Upper lobe of left lung (tissue), 6 donors: ENCODE measurements around the gene RASIP1. TPM values are rescaled to one million over a fixed set of nuclear protein-coding genes. Genes with fewer than 3 reads are reported as not detected.
"Not testable (repeated sequence)": the region's sequence is repeated elsewhere in the genome, so short reads cannot be mapped to it uniquely, and the experiment has no call there.

Experiments
- ATAC-seq, 2 donors: fragments of 200-7000 bp; cut with Tn5 transposase; one replicate each; pipeline ENCODE4 v1.9.1; 2022; ENCODE audit warnings: mild to moderate bottlenecking in 2 of 2, moderate library complexity in 2 of 2; ENCODE audit not compliant: low FRiP score in 2 of 2
- DNase-seq, 2 donors: peaks; one replicate each; pipeline ENCODE4 v3.0.0-alpha.2; 2019 to 2020
- H3K27ac ChIP-seq, 4 donors: fragments of 200-600 bp; sonication (generic); one replicate each; pipeline ENCODE4 v1.5.1; 2016 to 2019
- H3K27me3 ChIP-seq, 4 donors: fragments of 200-600 bp; sonication (generic); one replicate each; pipeline ENCODE4 v1.5.1; 2017 to 2019
- H3K36me3 ChIP-seq, 4 donors: fragments of 200-600 bp; sonication (generic); one replicate each; pipeline ENCODE4 v1.5.1; 2016 to 2019
- H3K4me1 ChIP-seq, 4 donors: fragments of 200-600 bp; sonication (generic); one replicate each; pipeline ENCODE4 v1.5.1; 2018 to 2019
- H3K4me3 ChIP-seq, 4 donors: fragments of 200-600 bp; sonication (generic); one replicate each; pipeline ENCODE4 v1.5.1; 2017 to 2019; ENCODE audit warnings: mild to moderate bottlenecking in 2 of 4, moderate library complexity in 1 of 4
- H3K9me3 ChIP-seq, 4 donors: fragments of 200-600 bp; sonication (generic); one replicate each; pipeline ENCODE4 v1.5.1; 2018 to 2019
- CTCF ChIP-seq, 6 experiments: fragments of 450-650 bp in 4 of 6; fragments of 200-600 bp in 2 of 6; sonication (generic) in 2 of 6; IDR thresholded peaks; one replicate each; pipeline ENCODE4 v1.5.1; 2016 to 2019; ENCODE audit warnings: antibody characterized with exemption in 6 of 6
- EP300 ChIP-seq, 4 donors: sonication (generic); formaldehyde crosslinking; IDR thresholded peaks; one replicate each; pipeline ENCODE4 v1.5.1; 2017; ENCODE audit warnings: antibody characterized with exemption in 4 of 4, control low read depth in 2 of 4
- POLR2A ChIP-seq, 4 donors: fragments of 450-650 bp; IDR thresholded peaks; one replicate each; pipeline ENCODE4 v1.5.1; 2016 to 2017; ENCODE audit warnings: antibody characterized with exemption in 4 of 4, mild to moderate bottlenecking in 2 of 4
- POLR2AphosphoS5 ChIP-seq, 2 donors: sonication (generic); formaldehyde crosslinking; IDR thresholded peaks; one replicate each; pipeline ENCODE4 v1.5.1; 2017; ENCODE audit warnings: antibody characterized with exemption in 2 of 2
- WGBS, 2 donors: methylation state at CpG; one replicate each; pipeline ENCODE4 v1.1.5; 2017 to 2018; 5-methylcytosine and 5-hydroxymethylcytosine counted together
- total RNA-seq, 6 donors: library from RNA; depleted of rRNA in 4 of 6; stranded (reverse); fragments of >200 nt in 4 of 6; gene quantifications; one replicate each; pipeline versions ENCODE4 v1.1.0 to v1.2.1, GENCODE V29; 2016 to 2021
- donor health status: DM: no; HTN: no; CAD: no; lungs with moderate emphysema.
- donor health status: DM: no; HTN: yes; CAD: no; lungs with severe emphysema.

Gene RASIP1
- total RNA-seq, 6 donors from 2014 or later: 14.7 to 74.4 (median 26.3) TPM

DNA sequence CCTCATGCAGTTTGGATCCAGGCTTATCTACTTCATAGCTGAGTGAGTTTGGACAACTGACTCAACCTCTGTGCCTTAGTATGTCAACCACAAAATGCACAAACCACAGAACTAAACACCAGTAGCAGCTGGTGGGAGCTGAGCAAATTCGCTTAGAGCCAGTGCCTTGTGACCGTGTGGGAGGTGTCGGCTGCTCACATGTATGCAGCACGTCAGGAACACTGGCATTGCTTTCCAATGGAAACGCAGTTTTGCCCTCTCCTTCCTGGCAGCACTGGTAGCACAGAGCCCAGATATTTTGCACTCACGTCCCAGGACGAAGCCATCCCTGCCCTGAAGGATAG is 59.3 kb downstream of the RASIP1 start:
- ATAC-seq: peak in 1 of 2 donors; percentile 43
- H3K27ac ChIP-seq: no peak overlapping the region
- no peak for DNase-seq
- no peaks in the 10 kb centered on the region for H3K36me3 ChIP-seq
- H3K27me3 ChIP-seq: no peaks in the 10 kb centered on the region
- TF ChIP-seq CTCF (IDR thresholded peaks at IDR 0.05): no peak
- TF ChIP-seq POLR2AphosphoS5 (IDR thresholded peaks at IDR 0.05): no peak
- no peak for TF ChIP-seq EP300 (IDR thresholded peaks at IDR 0.05)
- no peak for TF ChIP-seq POLR2A (IDR thresholded peaks at IDR 0.05)
- no peak overlapping the region for H3K4me3 ChIP-seq
- peaks cover 0 to 9% (median 6%) of the 10 kb centered on the region in 4 donors for H3K4me1 ChIP-seq
- H3K9me3 ChIP-seq: no peaks in the 10 kb centered on the region
- 85 to 93% methylated on average over 5 to 7 of the region's 7 CpGs for WGBS, 2 donors

GRCh38 chr19:48680436-48681126 is 59.8 kb downstream of the RASIP1 start:
- WGBS, 2 donors: 92 to 99% methylated on average over 17 to 26 of the region's 45 CpGs
- Histone ChIP-seq H3K36me3 (no peaks in the 10 kb centered on the region), H3K27ac (no peak overlapping the region), H3K27me3 (no peaks in the 10 kb centered on the region), H3K4me1 (peaks cover 2 to 12% (median 8%) of the 10 kb centered on the region in 4 donors), H3K4me3 (no peak overlapping the region), H3K9me3 (no peaks in the 10 kb centered on the region)
- ATAC-seq: no peak
- TF ChIP-seq EP300 (IDR thresholded peaks at IDR 0.05) (no peak), POLR2AphosphoS5 (IDR thresholded peaks at IDR 0.05) (no peak), CTCF (IDR thresholded peaks at IDR 0.05) (no peak), POLR2A (IDR thresholded peaks at IDR 0.05) (no peak)
- DNase-seq: peak in 1 of 2 donors; percentile 83

DNA sequence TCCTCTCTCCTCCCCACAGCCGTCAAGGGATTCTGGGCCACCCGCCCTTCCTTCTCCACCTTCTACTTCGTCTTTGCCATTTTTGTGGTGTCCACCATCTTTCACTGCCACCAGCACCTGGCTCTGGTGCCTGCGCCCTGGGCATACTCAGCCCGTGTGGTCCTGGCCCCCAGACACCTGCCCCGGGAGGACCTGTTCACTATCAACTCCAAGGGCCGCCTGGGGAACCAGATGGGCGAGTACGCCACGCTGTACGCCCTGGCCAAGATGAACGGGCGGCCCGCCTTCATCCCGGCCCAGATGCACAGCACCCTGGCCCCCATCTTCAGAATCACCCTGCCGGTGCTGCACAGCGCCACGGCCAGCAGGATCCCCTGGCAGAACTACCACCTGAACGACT is 60.4 kb downstream of the RASIP1 start:
- not testable (repeated sequence) for H3K27me3 ChIP-seq

GRCh38 chr19:48678201-48678600 is 62.2 kb downstream of the RASIP1 start:
- H3K36me3 ChIP-seq: no peaks in the 10 kb centered on the region

More for the DNA sequence above, 60.4 kb downstream of the RASIP1 start:
- ATAC-seq (peak in 1 of 2 donors; percentile 3), DNase-seq (peak in 1 of 2 donors; percentile 51)
- H3K36me3 ChIP-seq, H3K9me3 ChIP-seq, H3K4me3 ChIP-seq, H3K27ac ChIP-seq: not testable (repeated sequence)
- peaks cover 7 to 17% (median 13%) of the 10 kb centered on the region in 4 donors for H3K4me1 ChIP-seq
- WGBS, 2 donors: 91 to 92% methylated on average over 8 to 11 of the region's 19 CpGs

GRCh38 chr19:48676887-48677286 is 63.5 kb downstream of the RASIP1 start:
- ATAC-seq: no peak
- H3K27me3 ChIP-seq: no peaks in the 10 kb centered on the region
- no peaks in the 10 kb centered on the region for H3K36me3 ChIP-seq
- WGBS, 2 donors: 92 to 95% methylated on average over 12 to 13 of the region's 13 CpGs
- no peak overlapping the region for H3K27ac ChIP-seq
- no peaks in the 10 kb centered on the region for H3K9me3 ChIP-seq
- no peak for DNase-seq
- no peak overlapping the region for H3K4me3 ChIP-seq
- H3K4me1 ChIP-seq: peaks cover 8 to 12% (median 8%) of the 10 kb centered on the region in 4 donors
- TF ChIP-seq POLR2A (IDR thresholded peaks at IDR 0.05) (no peak), CTCF (IDR thresholded peaks at IDR 0.05) (no peak), EP300 (IDR thresholded peaks at IDR 0.05) (no peak), POLR2AphosphoS5 (IDR thresholded peaks at IDR 0.05) (no peak)

More at GRCh38 chr19:48678201-48678600, 62.2 kb downstream of the RASIP1 start:
- Histone ChIP-seq H3K27ac (no peak overlapping the region), H3K27me3 (no peaks in the 10 kb centered on the region), H3K4me3 (no peak overlapping the region), H3K9me3 (no peaks in the 10 kb centered on the region), H3K4me1 (peaks cover 8 to 12% (median 8%) of the 10 kb centered on the region in 4 donors)
- ATAC-seq (no peak), DNase-seq (no peak)
- WGBS, 2 donors: 59 to 71% methylated on average over 4 of the region's 4 CpGs
- no peak for TF ChIP-seq POLR2A (IDR thresholded peaks at IDR 0.05)
- TF ChIP-seq CTCF (IDR thresholded peaks at IDR 0.05): no peak
- no peak for TF ChIP-seq EP300 (IDR thresholded peaks at IDR 0.05)
